Activated naive CD8-positive, alpha-beta T cell treated with anti-CD3 and anti-CD28 coated beads, Interleukin-2, amount 50 U/mL, for 24 hours (primary cell): ENCODE results near the gene CDH22.

Source experiments
- ATAC-seq: fragments of 150-1000 bp; cut with Tn5 transposase; one replicate; pipeline ENCODE4 v1.10.0; 2021
- DNase-seq: peaks from one replicate; pipeline ENCODE4 v3.0.0; 2021
- H3K27ac Mint-ChIP-seq: one replicate; pipeline ENCODE4 v1.8.0; 2021; ENCODE audit warnings: mild to moderate bottlenecking, mixed read lengths
- H3K27me3 Mint-ChIP-seq: one replicate; pipeline ENCODE4 v1.8.0; 2021; ENCODE audit warnings: mixed read lengths
- H3K36me3 Mint-ChIP-seq: one replicate; pipeline ENCODE4 v1.8.0; 2021; ENCODE audit warnings: low read depth, mixed read lengths
- H3K4me1 Mint-ChIP-seq: one replicate; pipeline ENCODE4 v1.8.0; 2021; ENCODE audit warnings: mixed read lengths
- H3K4me3 Mint-ChIP-seq: one replicate; pipeline ENCODE4 v1.8.0; 2021; ENCODE audit warnings: mild to moderate bottlenecking, moderate library complexity, mixed read lengths
- H3K9me3 Mint-ChIP-seq: one replicate; pipeline ENCODE4 v1.8.0; 2021; ENCODE audit warnings: mixed read lengths

The CDH22 gene

DNA sequence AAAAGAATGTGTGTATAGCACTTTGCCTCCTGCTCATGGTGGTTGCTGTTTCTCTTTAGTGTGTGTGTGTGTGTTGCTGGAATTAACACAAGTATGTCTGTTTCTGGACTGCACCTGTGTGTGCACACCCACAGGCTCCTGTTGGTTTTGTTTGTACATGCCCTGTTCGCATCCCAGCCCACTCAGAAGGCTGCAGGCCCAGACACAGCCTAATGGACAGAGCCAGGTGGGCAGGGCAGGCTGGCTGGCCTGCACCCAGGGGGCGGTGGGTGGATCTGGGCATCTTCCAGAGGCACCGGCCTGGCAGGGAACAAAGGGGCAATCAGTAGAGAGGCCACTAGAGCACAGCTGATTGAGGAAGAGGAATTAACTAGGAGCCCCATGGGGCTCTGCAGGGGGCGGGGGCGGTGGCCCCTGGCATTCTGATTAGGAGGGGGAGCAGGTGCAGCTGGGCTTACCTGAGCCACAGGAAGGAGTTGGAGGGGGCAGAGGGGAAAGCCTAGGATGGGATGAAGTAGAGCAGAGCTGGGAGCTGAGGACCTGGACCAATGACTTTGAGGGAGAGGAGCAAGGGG is 168.3 kb downstream of the CDH22 start:
- H3K9me3 Mint-ChIP-seq: no peaks in the 10 kb centered on the region
- DNase-seq (no peak), ATAC-seq (no peak)
- H3K4me1 Mint-ChIP-seq: no peaks in the 10 kb centered on the region
- peaks cover 43% of the 10 kb centered on the region for H3K27me3 Mint-ChIP-seq
- no peaks in the 10 kb centered on the region for H3K36me3 Mint-ChIP-seq
- H3K4me3 Mint-ChIP-seq: no peak overlapping the region
- H3K27ac Mint-ChIP-seq: no peak overlapping the region

DNA sequence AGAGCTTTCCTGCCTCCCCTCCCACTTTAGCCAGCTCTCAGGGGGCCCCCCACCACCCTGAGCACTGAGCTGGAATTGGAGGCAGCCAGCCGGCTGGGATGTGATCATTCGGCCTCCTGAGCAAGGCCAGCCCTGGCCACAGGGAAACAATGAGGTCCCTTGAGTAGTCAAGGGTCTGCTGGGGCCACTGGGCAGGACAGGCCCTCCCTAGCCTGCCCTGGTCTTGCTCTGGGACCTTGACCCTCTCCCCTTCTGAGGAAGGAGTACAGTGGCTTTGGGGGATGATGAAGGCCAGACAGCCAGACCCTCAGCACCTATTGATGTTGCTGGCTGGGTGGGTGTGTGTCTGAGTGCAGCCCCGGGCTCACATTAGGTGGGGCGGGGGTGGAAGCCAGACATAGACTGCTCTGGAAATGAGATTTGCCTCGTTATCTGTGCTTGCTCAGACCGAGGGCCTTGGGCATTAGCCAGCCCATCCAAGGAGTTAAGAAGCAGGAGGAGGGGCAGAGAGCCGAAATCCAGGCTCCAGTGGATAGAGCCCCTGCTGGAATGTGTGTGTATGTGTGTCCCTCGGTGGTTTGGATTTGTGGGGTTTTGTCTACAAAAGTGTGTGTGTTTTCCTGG is 168.9 kb downstream of the CDH22 start:
- no peak for DNase-seq
- H3K27ac Mint-ChIP-seq: no peak overlapping the region
- no peaks in the 10 kb centered on the region for H3K36me3 Mint-ChIP-seq
- no peaks in the 10 kb centered on the region for H3K9me3 Mint-ChIP-seq
- no peak overlapping the region for H3K4me3 Mint-ChIP-seq
- H3K27me3 Mint-ChIP-seq: peaks cover 48% of the 10 kb centered on the region
- no peaks in the 10 kb centered on the region for H3K4me1 Mint-ChIP-seq
- ATAC-seq: no peak

DNA sequence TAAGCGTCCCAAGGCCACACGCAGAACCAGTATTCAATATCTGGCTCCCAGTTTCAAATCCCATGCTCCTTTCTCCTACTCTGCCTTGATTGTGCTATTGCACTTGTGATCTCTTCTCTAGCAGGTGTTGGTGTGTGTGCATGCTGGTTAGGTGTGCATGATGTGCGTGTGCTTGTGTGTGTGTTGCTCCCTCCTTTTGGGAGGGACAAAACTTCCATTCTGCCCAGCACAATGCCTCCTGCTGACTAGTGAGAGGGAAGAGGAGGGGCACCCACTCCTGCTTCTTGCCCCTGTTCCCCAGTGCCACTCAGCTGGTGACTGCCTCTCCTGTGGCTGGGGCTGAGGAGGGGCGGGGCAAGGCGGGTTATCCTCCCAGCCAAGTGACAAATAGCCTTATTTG is 170.5 kb downstream of the CDH22 start:
- DNase-seq (no peak), ATAC-seq (no peak)
- no peak overlapping the region for H3K4me3 Mint-ChIP-seq
- no peaks in the 10 kb centered on the region for H3K9me3 Mint-ChIP-seq
- no peak overlapping the region for H3K27ac Mint-ChIP-seq
- H3K4me1 Mint-ChIP-seq: peaks cover 3% of the 10 kb centered on the region
- H3K27me3 Mint-ChIP-seq: peaks cover 47% of the 10 kb centered on the region
- H3K36me3 Mint-ChIP-seq: no peaks in the 10 kb centered on the region

DNA sequence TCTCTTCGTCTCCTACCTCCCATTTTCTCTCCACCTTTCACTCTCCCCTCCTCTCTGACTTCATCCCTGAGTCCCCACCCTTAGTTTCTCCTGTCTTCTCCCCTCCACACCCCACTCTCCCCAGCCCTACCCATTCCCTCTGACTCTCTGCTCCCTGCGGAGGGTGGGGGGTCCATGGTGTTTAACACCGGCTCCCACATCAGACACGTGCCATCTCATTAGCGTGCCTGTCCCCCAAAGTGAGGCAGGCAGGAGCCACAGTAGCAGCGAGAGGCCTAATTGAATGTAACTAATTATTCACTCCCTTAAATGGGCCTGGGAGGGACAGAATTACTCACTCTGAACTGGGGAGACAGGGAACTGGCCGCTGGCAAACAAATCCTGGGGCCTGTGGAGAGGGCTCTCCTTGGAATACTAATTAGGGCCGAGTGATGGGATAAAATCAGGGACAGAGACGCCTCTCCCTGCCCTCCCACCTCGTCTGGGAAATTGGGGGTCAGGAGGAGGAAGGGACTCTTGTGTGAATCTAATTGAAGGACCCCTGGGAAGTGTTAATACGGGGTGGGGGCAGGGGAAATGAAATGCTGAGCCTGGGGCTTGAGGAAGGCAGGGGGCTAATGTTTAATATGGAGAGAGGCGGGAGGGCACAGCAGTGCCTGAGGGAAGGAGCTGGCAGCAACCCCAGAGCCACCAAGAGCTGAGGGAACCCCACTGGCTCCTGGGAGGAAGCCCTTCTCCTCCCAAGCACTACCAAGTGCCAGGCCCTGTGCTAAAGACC is 172.3 kb downstream of the CDH22 start:
- DNase-seq (no peak), ATAC-seq (no peak)
- no peak overlapping the region for H3K27ac Mint-ChIP-seq
- H3K36me3 Mint-ChIP-seq: no peaks in the 10 kb centered on the region
- no peaks in the 10 kb centered on the region for H3K9me3 Mint-ChIP-seq
- no peak overlapping the region for H3K4me3 Mint-ChIP-seq
- peaks cover 4% of the 10 kb centered on the region for H3K4me1 Mint-ChIP-seq
- H3K27me3 Mint-ChIP-seq: peaks cover 43% of the 10 kb centered on the region

DNA sequence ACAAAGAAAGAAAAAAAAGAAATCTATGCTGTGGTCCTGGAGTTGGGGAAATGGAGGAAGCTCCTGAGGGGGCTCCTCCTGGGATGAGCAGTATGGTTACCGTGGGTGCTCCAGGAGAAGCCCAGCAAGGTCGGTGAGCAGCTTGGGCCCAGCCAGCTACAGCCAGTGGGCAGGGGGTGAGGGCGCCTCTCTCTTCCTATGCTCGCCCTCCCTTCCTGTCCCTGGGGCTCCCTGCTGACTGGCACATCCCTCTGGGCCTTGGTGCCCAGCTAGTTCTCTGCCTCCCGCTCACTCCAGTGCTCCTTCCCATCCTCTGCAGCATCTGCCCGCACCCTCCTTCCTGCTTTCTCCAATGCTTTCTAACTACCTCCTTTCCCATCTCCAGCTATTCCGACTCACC is 173.6 kb downstream of the CDH22 start:
- no peak overlapping the region for H3K27ac Mint-ChIP-seq
- peaks cover 4% of the 10 kb centered on the region for H3K4me1 Mint-ChIP-seq
- peaks cover 51% of the 10 kb centered on the region for H3K27me3 Mint-ChIP-seq
- no peaks in the 10 kb centered on the region for H3K36me3 Mint-ChIP-seq
- ATAC-seq (no peak), DNase-seq (no peak)
- no peaks in the 10 kb centered on the region for H3K9me3 Mint-ChIP-seq
- no peak overlapping the region for H3K4me3 Mint-ChIP-seq

DNA sequence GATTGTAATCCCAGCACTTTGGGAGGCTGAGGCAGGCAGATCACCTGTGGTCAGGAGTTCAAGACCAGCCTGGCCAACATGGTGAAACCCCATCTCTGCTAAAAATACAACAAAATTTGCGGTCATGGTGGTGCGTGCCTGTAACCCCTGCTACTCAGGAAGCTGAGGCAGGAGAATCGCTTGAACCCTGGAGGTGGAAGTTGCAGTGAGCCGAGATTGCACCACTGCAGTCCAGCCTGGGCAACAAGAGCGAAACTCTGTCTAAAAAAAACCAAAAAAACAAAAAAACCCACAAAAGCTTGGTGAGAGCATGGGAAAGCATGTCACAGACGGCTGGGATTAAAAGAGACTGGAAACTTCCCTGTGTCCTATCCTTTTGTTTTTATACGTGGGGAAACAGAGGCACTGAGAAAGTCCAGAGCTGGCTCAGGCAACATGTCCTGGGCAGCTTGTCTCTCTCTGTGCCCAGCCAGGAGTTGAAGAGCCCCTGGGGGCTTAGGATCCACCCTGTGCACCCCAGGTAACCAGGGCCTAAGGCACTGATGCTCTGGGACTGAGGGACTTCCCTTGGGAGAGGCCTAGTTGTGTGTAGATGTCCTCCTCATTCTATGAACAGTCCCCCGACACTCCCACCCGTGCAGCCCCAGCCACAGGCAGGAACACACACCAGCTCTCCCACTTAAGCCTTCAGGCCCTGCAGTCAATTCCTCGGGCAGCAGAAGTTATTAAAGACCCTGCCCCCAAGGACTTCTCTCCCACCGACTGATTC is 174.2 kb downstream of the CDH22 start:
- Mint-ChIP-seq H3K4me1 (peaks cover 4% of the 10 kb centered on the region), H3K27ac (no peak overlapping the region), H3K36me3 (no peaks in the 10 kb centered on the region), H3K27me3 (peaks cover 50% of the 10 kb centered on the region), H3K4me3 (no peak overlapping the region), H3K9me3 (no peaks in the 10 kb centered on the region)
- ATAC-seq: no peak
- no peak for DNase-seq

DNA sequence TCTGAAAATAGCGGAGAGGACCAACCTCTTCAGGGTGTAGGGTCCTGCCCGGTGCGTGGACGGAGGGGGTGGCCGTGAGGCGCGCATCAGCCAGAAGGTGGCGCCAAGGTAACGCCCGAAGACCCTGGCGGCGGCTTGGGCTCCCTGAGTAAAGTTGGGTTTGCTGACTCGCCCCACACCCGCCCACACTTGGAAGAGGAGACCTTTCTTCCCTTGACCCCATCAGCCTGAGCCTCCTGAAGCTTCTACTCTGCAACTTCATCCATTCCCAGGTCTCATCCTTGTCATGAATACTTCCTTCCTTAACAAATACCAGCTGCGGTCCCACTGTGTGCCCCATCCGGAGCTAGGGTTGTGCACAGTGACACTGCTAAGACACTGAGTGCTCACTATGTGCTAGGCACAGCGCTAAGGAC is 175.6 kb downstream of the CDH22 start:
- peaks cover 3% of the 10 kb centered on the region for H3K36me3 Mint-ChIP-seq
- H3K4me3 Mint-ChIP-seq: no peak overlapping the region
- no peaks in the 10 kb centered on the region for H3K9me3 Mint-ChIP-seq
- H3K27ac Mint-ChIP-seq: no peak overlapping the region
- H3K27me3 Mint-ChIP-seq: peaks cover 46% of the 10 kb centered on the region
- peaks cover 4% of the 10 kb centered on the region for H3K4me1 Mint-ChIP-seq
- DNase-seq (peak; percentile 73), ATAC-seq (peak; percentile 71)

DNA sequence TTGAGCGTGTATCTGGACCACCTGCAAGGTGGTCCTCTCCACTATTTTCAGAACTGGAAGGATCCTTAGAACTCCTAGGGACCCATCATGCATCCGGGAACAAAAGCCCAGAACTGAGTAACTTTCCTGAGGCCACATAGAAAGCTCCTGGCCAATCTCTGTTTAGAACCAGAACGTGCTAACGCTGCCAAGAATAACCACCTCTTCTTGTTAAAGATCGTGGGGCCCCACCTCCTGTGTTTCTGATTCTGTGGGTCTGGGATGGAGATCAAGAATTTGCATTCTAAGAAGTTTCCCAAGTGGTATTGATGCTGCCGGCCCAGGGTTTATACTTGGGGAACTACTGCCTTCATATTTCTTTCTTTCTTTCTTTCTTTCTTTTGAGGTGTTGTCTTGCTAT is 176.9 kb downstream of the CDH22 start:
- ATAC-seq (no peak), DNase-seq (no peak)
- H3K36me3 Mint-ChIP-seq: peaks cover 7% of the 10 kb centered on the region
- H3K27ac Mint-ChIP-seq: no peak overlapping the region
- no peaks in the 10 kb centered on the region for H3K9me3 Mint-ChIP-seq
- H3K4me3 Mint-ChIP-seq: no peak overlapping the region
- H3K27me3 Mint-ChIP-seq: peaks cover 40% of the 10 kb centered on the region
- H3K4me1 Mint-ChIP-seq: peaks cover 4% of the 10 kb centered on the region

DNA sequence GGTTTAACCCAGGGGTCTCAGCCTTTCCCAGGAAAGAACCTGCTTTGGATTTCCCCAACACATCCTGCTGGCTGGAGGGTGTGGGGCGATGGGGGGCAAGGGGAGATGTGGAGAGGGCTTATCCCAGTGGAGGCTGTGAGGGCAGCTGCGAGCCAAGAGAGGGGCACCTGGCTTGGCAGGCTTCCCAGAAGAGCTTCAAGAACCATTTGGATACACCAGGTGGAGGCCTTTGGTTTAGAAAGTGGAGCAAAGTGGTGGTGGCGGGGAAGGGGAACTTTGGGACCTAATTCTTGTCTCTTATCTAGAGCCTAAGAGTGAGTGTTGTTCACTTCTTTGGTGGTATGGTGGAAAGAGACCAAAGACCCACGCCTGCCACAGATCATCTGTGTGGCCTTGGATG is 177.8 kb downstream of the CDH22 start:
- ATAC-seq (no peak), DNase-seq (no peak)
- Mint-ChIP-seq H3K27me3 (peaks cover 35% of the 10 kb centered on the region), H3K4me1 (peaks cover 4% of the 10 kb centered on the region), H3K36me3 (peaks cover 8% of the 10 kb centered on the region), H3K27ac (no peak overlapping the region), H3K9me3 (no peaks in the 10 kb centered on the region), H3K4me3 (no peak overlapping the region)

DNA sequence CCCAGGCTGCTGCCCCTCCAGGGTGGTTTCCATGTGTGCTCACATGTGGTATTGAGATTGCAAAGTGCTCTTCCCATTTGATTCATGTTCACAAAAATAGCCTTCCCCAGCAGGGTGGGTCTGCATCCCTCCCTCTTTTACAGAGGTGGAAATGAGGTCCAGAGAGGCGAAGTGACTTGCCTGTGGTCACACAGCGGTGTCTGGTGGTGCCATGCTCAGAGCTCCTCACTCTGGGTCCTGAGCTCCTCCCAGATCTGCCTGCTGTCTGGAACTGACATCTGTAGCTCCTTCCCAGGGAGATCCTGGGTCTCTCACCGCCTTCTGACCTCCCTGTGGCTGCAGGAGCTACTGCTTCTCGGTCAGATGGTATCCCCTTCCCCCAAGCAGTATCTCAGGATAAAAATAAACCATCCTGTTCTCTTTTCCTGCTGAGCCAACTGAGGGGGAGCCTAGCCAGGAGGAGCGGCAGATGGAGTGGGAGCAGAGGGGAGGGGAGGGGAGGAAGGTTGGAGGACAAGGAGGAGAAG is 178.3 kb downstream of the CDH22 start:
- H3K27ac Mint-ChIP-seq: no peak overlapping the region
- ATAC-seq: peak; percentile 41
- peaks cover 34% of the 10 kb centered on the region for H3K27me3 Mint-ChIP-seq
- H3K4me1 Mint-ChIP-seq: peaks cover 4% of the 10 kb centered on the region
- no peak overlapping the region for H3K4me3 Mint-ChIP-seq
- peaks cover 9% of the 10 kb centered on the region for H3K36me3 Mint-ChIP-seq
- no peak for DNase-seq
- no peaks in the 10 kb centered on the region for H3K9me3 Mint-ChIP-seq

DNA sequence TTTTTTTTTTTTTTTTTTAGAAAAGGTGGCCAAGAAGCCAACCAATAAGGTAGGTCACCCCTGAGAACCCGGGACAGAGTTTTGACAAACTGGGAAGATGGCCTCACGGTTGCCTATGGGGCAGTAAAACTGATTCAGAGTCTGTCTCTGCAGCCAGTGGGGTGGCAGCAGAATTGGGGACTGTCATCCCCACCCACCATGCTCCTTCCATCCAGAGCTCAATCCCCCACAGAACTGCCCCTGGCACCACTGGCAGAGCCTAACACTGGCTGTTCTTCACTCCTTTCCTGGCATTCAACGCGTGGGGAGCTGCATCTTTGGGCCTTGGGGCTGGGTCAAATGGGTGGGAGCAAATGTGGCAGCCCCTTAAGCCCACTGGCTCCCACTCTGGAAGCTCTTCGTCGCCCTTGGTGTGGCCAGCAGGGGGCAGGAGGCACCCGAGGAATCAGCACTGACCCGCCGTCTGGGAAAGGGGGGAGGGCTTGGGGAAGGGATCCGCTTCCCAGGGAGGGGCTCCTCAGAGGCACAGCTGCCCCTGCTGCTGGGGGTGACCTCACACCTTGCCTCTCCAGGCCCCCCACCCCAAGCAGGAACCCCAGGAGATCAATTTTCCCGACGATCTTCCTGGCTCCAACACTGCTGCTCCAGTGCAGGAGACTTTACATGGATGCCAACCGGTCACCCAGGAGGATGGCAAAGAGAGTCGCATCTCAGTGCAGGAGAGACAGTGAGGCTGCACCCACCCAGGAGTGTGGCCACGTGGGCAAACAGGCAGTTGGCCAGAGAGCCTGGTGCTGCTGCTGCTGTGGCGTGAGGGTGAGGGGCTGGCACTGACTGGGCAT is 179.8 kb downstream of the CDH22 start:
- Mint-ChIP-seq H3K27ac (no peak overlapping the region), H3K4me1 (peaks cover 4% of the 10 kb centered on the region), H3K9me3 (no peaks in the 10 kb centered on the region), H3K36me3 (peaks cover 13% of the 10 kb centered on the region), H3K27me3 (peaks cover 28% of the 10 kb centered on the region), H3K4me3 (no peak overlapping the region)
- DNase-seq (no peak), ATAC-seq (no peak)

DNA sequence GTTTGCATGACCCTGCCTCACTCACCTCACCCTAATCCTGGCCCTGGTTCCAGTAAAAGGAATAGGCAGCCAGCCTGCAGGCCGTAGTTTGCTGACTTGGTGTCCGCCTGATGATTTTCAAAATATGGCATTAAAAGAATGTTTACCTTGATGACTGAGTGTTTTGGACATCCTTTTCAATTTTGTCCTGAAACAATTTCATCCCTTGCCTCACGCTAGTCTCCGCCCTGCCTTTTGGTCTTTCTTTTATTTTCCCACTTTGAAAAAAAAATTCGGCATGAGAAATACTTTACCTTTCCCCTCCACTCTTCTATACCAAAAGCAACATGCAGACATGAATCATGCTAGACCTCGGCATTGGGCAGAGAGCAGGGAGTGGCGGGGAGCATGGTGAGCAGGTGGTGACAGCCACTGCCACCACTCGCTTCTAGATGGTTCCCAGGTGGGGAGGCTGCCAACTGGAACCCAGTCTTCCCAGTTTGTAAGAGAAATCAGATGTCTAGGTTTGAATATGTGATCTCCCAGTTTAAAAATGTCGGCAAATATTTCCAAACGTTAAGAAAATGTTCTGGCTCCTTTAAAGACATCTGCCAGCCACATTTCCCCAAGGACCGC is 180.8 kb downstream of the CDH22 start:
- Mint-ChIP-seq H3K27me3 (peaks cover 21% of the 10 kb centered on the region), H3K27ac (no peak overlapping the region), H3K4me1 (no peaks in the 10 kb centered on the region), H3K9me3 (no peaks in the 10 kb centered on the region), H3K4me3 (no peak overlapping the region), H3K36me3 (peaks cover 13% of the 10 kb centered on the region)
- DNase-seq (no peak), ATAC-seq (no peak)

DNA sequence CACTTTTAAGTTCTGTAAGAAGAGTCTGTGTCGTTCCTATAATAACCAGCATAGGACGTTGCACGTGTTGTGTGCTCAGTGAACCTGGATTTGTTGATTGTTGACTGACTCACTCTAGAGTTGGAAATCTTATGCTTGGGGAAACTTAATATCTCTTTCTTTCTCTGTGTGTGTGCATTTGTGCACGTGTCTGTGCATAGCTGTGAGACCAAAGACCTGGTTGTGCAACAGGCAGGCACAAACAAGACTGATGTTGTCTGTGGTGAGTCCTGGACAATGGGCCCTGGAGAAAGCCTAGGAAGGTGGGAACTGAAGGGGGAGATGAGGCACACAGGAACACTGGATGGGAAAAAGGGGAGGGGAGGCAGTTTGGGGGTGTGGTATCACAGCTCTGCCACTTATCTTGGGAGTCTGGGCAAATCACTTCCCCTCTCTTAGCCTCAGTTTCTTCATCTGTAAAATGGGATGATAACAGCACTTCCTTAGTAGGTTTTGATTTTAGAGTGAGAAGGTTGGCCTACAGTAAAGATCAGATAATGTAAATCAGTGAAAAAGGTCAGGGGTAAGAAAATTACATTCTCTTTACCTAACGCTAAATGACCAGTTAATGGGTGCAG is 181.8 kb downstream of the CDH22 start:
- Mint-ChIP-seq H3K4me1 (peaks cover 5% of the 10 kb centered on the region), H3K36me3 (peaks cover 14% of the 10 kb centered on the region), H3K4me3 (no peak overlapping the region), H3K9me3 (no peaks in the 10 kb centered on the region), H3K27ac (no peak overlapping the region), H3K27me3 (peaks cover 16% of the 10 kb centered on the region)
- no peak for DNase-seq
- no peak for ATAC-seq
